Right lobe of liver (tissue), 4 donors: ENCODE data around the gene UBE3B.

Experiments used
- CTCF ChIP-seq, 4 donors: fragments of 200-600 bp in 3 of 4; fragments of 450-650 bp in 1 of 4; IDR thresholded peaks; one replicate each; pipeline versions ENCODE4 v1.5.1 to v1.8.0; 2016 to 2022; ENCODE audit warnings: antibody characterized with exemption in 4 of 4, mild to moderate bottlenecking in 2 of 4
- POLR2A ChIP-seq: fragments of 450-650 bp; IDR thresholded peaks from one replicate; pipeline ENCODE4 v1.6.1; 2017; ENCODE audit warnings: antibody characterized with exemption, mild to moderate bottlenecking
- donor health status: DM: no; HTN: no; CAD: no.
- donor health status: DM: no; HTN: no; CAD: no.
- donor health status: DM: no; HTN: yes; CAD: no.

GRCh38 chr12:109513977-109514376, 36.5 kb downstream of the UBE3B start:
- TF ChIP-seq CTCF (IDR thresholded peaks at IDR 0.05) (no peak), POLR2A (no peak)
